CD14-positive monocyte (primary cell): Measurements from ENCODE around the gene DCLK2. TPM values are rescaled to one million over a fixed set of nuclear protein-coding genes. Genes with fewer than 3 reads are reported as not detected.

ENCODE experiments used
- DNase-seq, 3 donors: peaks; one replicate each; pipeline ENCODE4 v3.0.0-alpha.2; 2011 to 2022
- H2AFZ ChIP-seq: 2 replicates; pipeline ENCODE4 v1.6.0; 2012; ENCODE audit warnings: mild to moderate bottlenecking, low read depth, low read length, inconsistent platforms; ENCODE audit not compliant: insufficient read depth, poor library complexity, severe bottlenecking
- H3K27ac ChIP-seq, 2 donors: 1 replicate in 1 of 2; 2 replicates in 1 of 2; pipeline ENCODE4 v1.5.1; 2012 to 2013; ENCODE audit warnings: low read length in 2 of 2, control low read depth in 1 of 2, inconsistent platforms in 1 of 2, low read depth in 1 of 2, mild to moderate bottlenecking in 1 of 2
- H3K27me3 ChIP-seq, 2 donors: one replicate each; pipeline versions ENCODE4 v1.6.0 to v1.6.1; 2011 to 2013; ENCODE audit warnings: low read length in 2 of 2; ENCODE audit not compliant: control insufficient read depth in 2 of 2, insufficient read depth in 2 of 2
- H3K36me3 ChIP-seq, 2 donors: replicated peaks in 1 of 2; 1 replicate in 1 of 2; 2 replicates in 1 of 2; pipeline versions ENCODE4 v1.5.1 to v1.6.1; 2012 to 2013; ENCODE audit warnings: low read length in 2 of 2, control low read depth in 1 of 2, inconsistent platforms in 1 of 2, mild to moderate bottlenecking in 1 of 2; ENCODE audit not compliant: insufficient read depth in 2 of 2, control insufficient read depth in 1 of 2
- H3K4me1 ChIP-seq, 2 donors: 1 replicate in 1 of 2; 2 replicates in 1 of 2; pipeline versions ENCODE4 v1.5.1 to v1.6.1; 2012 to 2013; ENCODE audit warnings: low read length in 2 of 2, control low read depth in 1 of 2, inconsistent platforms in 1 of 2, mild to moderate bottlenecking in 1 of 2, moderate library complexity in 1 of 2; ENCODE audit not compliant: insufficient read depth in 2 of 2, control insufficient read depth in 1 of 2
- H3K4me2 ChIP-seq: replicated peaks from 2 replicates; pipeline ENCODE3; 2012; ENCODE audit warnings: low read length, moderate library complexity, mild to moderate bottlenecking; ENCODE audit not compliant: poor library complexity, severe bottlenecking; ENCODE audit errors: extremely low read depth
- H3K4me3 ChIP-seq, 3 experiments: fragments of 200-600 bp in 1 of 3; sonication (generic) in 1 of 3; replicated peaks in 1 of 3; 1 replicate in 2 of 3; 2 replicates in 1 of 3; pipeline ENCODE4 v1.5.1; 2011 to 2013; ENCODE audit warnings: low read length in 3 of 3, mild to moderate bottlenecking in 3 of 3, control low read depth in 2 of 3, low read depth in 2 of 3, inconsistent platforms in 1 of 3, moderate library complexity in 1 of 3
- H3K79me2 ChIP-seq: 2 replicates; pipeline ENCODE4 v1.6.0; 2012; ENCODE audit warnings: mild to moderate bottlenecking, control low read depth, inconsistent platforms, low read length, moderate library complexity; ENCODE audit not compliant: insufficient read depth
- H3K9ac ChIP-seq: 2 replicates; pipeline ENCODE4 v1.6.0; 2017; ENCODE audit warnings: low read length, mild to moderate bottlenecking; ENCODE audit not compliant: insufficient read depth, poor library complexity, severe bottlenecking
- H3K9me3 ChIP-seq, 2 donors: replicated peaks in 1 of 2; 1 replicate in 1 of 2; 2 replicates in 1 of 2; pipeline versions ENCODE4 v1.5.1 to v1.6.1; 2012 to 2013; ENCODE audit warnings: low read length in 2 of 2, control low read depth in 1 of 2; ENCODE audit not compliant: control insufficient read depth in 1 of 2, insufficient read depth in 1 of 2
- H4K20me1 ChIP-seq: 2 replicates; pipeline ENCODE4 v1.6.0; 2012; ENCODE audit warnings: mild to moderate bottlenecking, low read length, control low read depth, moderate library complexity; ENCODE audit not compliant: insufficient read depth
- H3K27ac Mint-ChIP-seq, 7 donors: one replicate each; pipeline ENCODE4 v1.8.0; 2020; ENCODE audit warnings: mild to moderate bottlenecking in 7 of 7, mixed read lengths in 7 of 7, moderate library complexity in 6 of 7, inconsistent platforms in 2 of 7
- H3K27me3 Mint-ChIP-seq, 3 donors: one replicate each; pipeline ENCODE4 v1.8.0; 2021 to 2022; ENCODE audit warnings: low read depth in 3 of 3, mild to moderate bottlenecking in 3 of 3, mixed read lengths in 3 of 3, moderate library complexity in 3 of 3, inconsistent platforms in 1 of 3
- H3K36me3 Mint-ChIP-seq, 2 donors: one replicate each; pipeline ENCODE4 v1.8.0; 2020; ENCODE audit warnings: mixed read lengths in 2 of 2, inconsistent platforms in 1 of 2, mild to moderate bottlenecking in 1 of 2
- H3K4me1 Mint-ChIP-seq: one replicate; pipeline ENCODE4 v1.8.0; 2020; ENCODE audit warnings: mild to moderate bottlenecking, mixed read lengths
- H3K4me3 Mint-ChIP-seq, 2 donors: one replicate each; pipeline ENCODE4 v1.8.0; 2020; ENCODE audit warnings: mild to moderate bottlenecking in 2 of 2, mixed read lengths in 2 of 2, moderate library complexity in 1 of 2
- H3K9me3 Mint-ChIP-seq, 7 donors: one replicate each; pipeline ENCODE4 v1.8.0; 2020 to 2022; ENCODE audit warnings: mixed read lengths in 7 of 7, mild to moderate bottlenecking in 6 of 7, moderate library complexity in 6 of 7, inconsistent platforms in 2 of 7
- CTCF ChIP-seq: fragments of 200-600 bp; IDR thresholded peaks from one replicate; pipeline ENCODE4 v1.8.0; 2022; ENCODE audit warnings: antibody characterized with exemption, mild to moderate bottlenecking
- WGBS: methylation state at CpG from one replicate; pipeline ENCODE4 v1.1.5; 2013; ENCODE audit warnings: missing lambda C conversion rate; ENCODE audit not compliant: insufficient coverage; 5-methylcytosine and 5-hydroxymethylcytosine counted together
- intact Hi-C, 2 donors: fragments of 100-400 bp; cut with micrococcal nuclease; formaldehyde crosslinking; loops; one replicate each; pipeline versions ENCODE4 v1.15.0 to v1.15.1; 2023
- polyA plus RNA-seq, 3 donors: library from polyadenylated mRNA; depleted of rRNA in 1 of 3; unstranded in 2 of 3; stranded (reverse) in 1 of 3; fragments of 300-500 nt in 2 of 3; fragments of >200 nt in 1 of 3; fragmentation: Illumina TruSeq in 2 of 3; gene quantifications; 1 replicate in 2 of 3; 2 replicates in 1 of 3; pipeline ENCODE4 v1.2.3, GENCODE V29; 2012 to 2021

Gene DCLK2
- polyA plus RNA-seq, 3 donors: 0.13 TPM; not detected in 2

- intact Hi-C loops: loop anchor here in 1 of 2 donors (10.0 kb wide), 1 partner anchor 201 kb away; no protein-coding TSS in a partner anchor
- Mint-ChIP-seq H3K4me1 (no peaks in the 10 kb centered on the region), H3K4me3 (no peak overlapping the region), H3K27me3 (peaks cover 0 to 3% (median 2%) of the 10 kb centered on the region in 3 donors), H3K9me3 (no peaks in the 10 kb centered on the region), H3K36me3 (no peaks in the 10 kb centered on the region), H3K27ac (no peak overlapping the region)
- no peaks in the 10 kb centered on the region for H3K79me2 ChIP-seq
- TF ChIP-seq CTCF: no peak
- no CpG with 5 or more reads among the region's 2 CpGs for WGBS
- no peak overlapping the region for H2AFZ ChIP-seq
- H3K4me2 ChIP-seq: no peak overlapping the region
- H3K27ac ChIP-seq: no peak overlapping the region
- no peaks in the 10 kb centered on the region for H3K4me1 ChIP-seq
- DNase-seq: no peak
- no peaks in the 10 kb centered on the region for H3K9me3 ChIP-seq
- no peaks in the 10 kb centered on the region for H3K27me3 ChIP-seq
- no peak overlapping the region for H3K9ac ChIP-seq
- H3K36me3 ChIP-seq: no peaks in the 10 kb centered on the region
- no peak overlapping the region for H3K4me3 ChIP-seq
- H4K20me1 ChIP-seq: no peaks in the 10 kb centered on the region
These were observed 128.0 kb downstream of the DCLK2 start for GRCh38 chr4:150206265-150206664.

GRCh38 chr4:150206954-150207353 lies 128.7 kb downstream of the DCLK2 start:
- Mint-ChIP-seq H3K27ac (no peak overlapping the region), H3K27me3 (peaks cover 0 to 5% (median 2%) of the 10 kb centered on the region in 3 donors), H3K4me1 (no peaks in the 10 kb centered on the region), H3K36me3 (no peaks in the 10 kb centered on the region), H3K9me3 (no peaks in the 10 kb centered on the region), H3K4me3 (no peak overlapping the region)
- no CpG with 5 or more reads among the region's 4 CpGs for WGBS
- Histone ChIP-seq H4K20me1 (no peaks in the 10 kb centered on the region), H3K27me3 (no peaks in the 10 kb centered on the region), H3K36me3 (no peaks in the 10 kb centered on the region), H3K9ac (no peak overlapping the region), H3K27ac (no peak overlapping the region), H3K9me3 (no peaks in the 10 kb centered on the region), H3K4me3 (no peak overlapping the region), H2AFZ (no peak overlapping the region), H3K4me2 (no peak overlapping the region), H3K79me2 (no peaks in the 10 kb centered on the region), H3K4me1 (no peaks in the 10 kb centered on the region)
- no peak for TF ChIP-seq CTCF
- DNase-seq: no peak
- intact Hi-C loops: loop anchor here in 1 of 2 donors (10.0 kb wide), 1 partner anchor 202 kb away; no protein-coding TSS in a partner anchor
